GM12878 (cell line): ENCODE results near the gene SUMF2. TPM values are rescaled to one million over a fixed set of nuclear protein-coding genes. Genes with fewer than 3 reads are reported as not detected.
A peak's percentile ranks its signal among the peaks of the same experiment; 100 is the strongest.

ENCODE experiments used
- ATAC-seq: fragments of 200-7000 bp; cut with Tn5 transposase; 3 replicates; pipeline ENCODE4 v1.9.1; 2020; ENCODE audit warnings: mild to moderate bottlenecking, moderate library complexity
- BruUV-seq: library from RNA; stranded (reverse); fragments of 400-500 nt; replicated peaks from 2 replicates; lab custom pipeline; 2021; lab: Mats Ljungman, UMichigan
- CTCF ChIA-PET: fragments of 300-600 bp; sonication (Branson Sonifier 250); formaldehyde crosslinking; extraction: SDS; loops from one replicate; lab custom pipeline; 2021; ENCODE audit warnings: inconsistent platforms; lab: Yijun Ruan, JAX
- POLR2A ChIA-PET: fragments of 350-600 bp; formaldehyde crosslinking; extraction: SDS; loops from one replicate; lab custom pipeline; 2021; ENCODE audit warnings: inconsistent platforms; lab: Charles Lee
- RAD21 ChIA-PET: fragments of 300-600 bp; sonication (Branson Sonifier 250); formaldehyde crosslinking; loops from one replicate; lab custom pipeline; 2023; ENCODE audit warnings: antibody characterized with exemption; ENCODE audit not compliant: unreplicated experiment; lab: Charles Lee
- SMC1A ChIA-PET: fragments of 300-600 bp; sonication (Branson Sonifier 250); formaldehyde crosslinking; loops from one replicate; lab custom pipeline; 2023; ENCODE audit not compliant: unreplicated experiment, uncharacterized antibody; lab: Charles Lee
- DNase-seq: peaks from one replicate; pipeline ENCODE4 v3.0.0-alpha.2; 2011; ENCODE audit warnings: low read depth, low spot score
- FAIRE-seq: peaks from 3 replicates; lab custom pipeline; 2011; peaks lifted over from hg19 to GRCh38; lab: Jason Lieb, UNC
- H2AFZ ChIP-seq: 2 replicates; pipeline ENCODE4 v1.6.0; 2011; ENCODE audit warnings: low read depth, low read length, control low read depth; ENCODE audit not compliant: control insufficient read depth
- H3K27ac ChIP-seq: 2 replicates; pipeline ENCODE4 v1.5.1; 2011; ENCODE audit warnings: control low read depth; ENCODE audit not compliant: control insufficient read depth, insufficient read depth
- H3K27me3 ChIP-seq, 2 experiments: replicated peaks in 1 of 2; 2 replicates each; pipeline versions ENCODE4 v1.6.0 to v1.6.1; 2011; ENCODE audit warnings: low read length in 1 of 2; ENCODE audit not compliant: control insufficient read depth in 2 of 2, insufficient read depth in 2 of 2
- H3K36me3 ChIP-seq, 2 experiments: 2 replicates each; pipeline ENCODE4 v1.5.1; 2011; ENCODE audit warnings: low read length in 1 of 2; ENCODE audit not compliant: control insufficient read depth in 2 of 2, insufficient read depth in 2 of 2
- H3K4me1 ChIP-seq: 2 replicates; pipeline ENCODE4 v1.6.1; 2011; ENCODE audit warnings: mild to moderate bottlenecking, low read length, moderate library complexity, mixed read lengths; ENCODE audit not compliant: control insufficient read depth, insufficient read depth
- H3K4me2 ChIP-seq: 2 replicates; pipeline ENCODE4 v1.6.0; 2011; ENCODE audit warnings: control low read depth; ENCODE audit not compliant: control insufficient read depth, insufficient read depth
- H3K4me3 ChIP-seq: fragments of 200-600 bp; sonication (generic); 2 replicates; pipeline ENCODE4 v1.5.1; 2016
- H3K79me2 ChIP-seq: 2 replicates; pipeline ENCODE4 v1.6.0; 2011; ENCODE audit warnings: low read length; ENCODE audit not compliant: control insufficient read depth, insufficient read depth
- H3K9ac ChIP-seq: 2 replicates; pipeline ENCODE4 v1.8.0; 2011; ENCODE audit warnings: low read length, control low read depth, mixed read lengths; ENCODE audit not compliant: control insufficient read depth, insufficient read depth
- H3K9me3 ChIP-seq: replicated peaks from 3 replicates; pipeline ENCODE4 v1.5.1; 2011; ENCODE audit warnings: mild to moderate bottlenecking, low read length; ENCODE audit not compliant: control insufficient read depth, insufficient read depth
- H4K20me1 ChIP-seq: 2 replicates; pipeline ENCODE4 v1.6.0; 2011; ENCODE audit not compliant: control insufficient read depth, insufficient read depth
- BCL3 ChIP-seq: IDR thresholded peaks from 2 replicates; pipeline ENCODE4 v1.6.1; 2011; ENCODE audit warnings: borderline replicate concordance, low read depth, mild to moderate bottlenecking, moderate library complexity, low read length; ENCODE audit not compliant: insufficient read depth, poor library complexity, severe bottlenecking
- CHD2 ChIP-seq: IDR thresholded peaks from 2 replicates; pipeline ENCODE4 v1.6.1; 2011; ENCODE audit warnings: low read depth, low read length, improper control_type of control experiment, borderline replicate concordance
- EP300 ChIP-seq, 2 experiments: fragments of 150-350 bp in 1 of 2; IDR thresholded peaks; 2 replicates each; pipeline ENCODE4 v1.6.1; 2011 to 2012; ENCODE audit warnings: low read depth in 2 of 2, low read length in 2 of 2, borderline replicate concordance in 1 of 2, improper control_type of control experiment in 1 of 2, inconsistent platforms in 1 of 2; ENCODE audit not compliant: control insufficient read depth in 1 of 2
- IKZF1 ChIP-seq: fragments of 450-650 bp; conservative IDR thresholded peaks from 2 replicates; pipeline ENCODE4 v1.6.1; 2017; ENCODE audit warnings: antibody characterized with exemption, mild to moderate bottlenecking
- MYB ChIP-seq: fragments of 150-350 bp; IDR thresholded peaks from 2 replicates; pipeline ENCODE4 v1.6.1; 2014; ENCODE audit warnings: mild to moderate bottlenecking, low read depth, low read length, borderline replicate concordance
- POLR2A ChIP-seq: IDR thresholded peaks from 2 replicates; pipeline ENCODE4 v1.6.1; 2011; ENCODE audit warnings: low read depth, mild to moderate bottlenecking, low read length
- WGBS: methylation state at CpG from one replicate; pipeline ENCODE4 v1.1.6; 2016; ENCODE audit warnings: low lambda C conversion rate; ENCODE audit not compliant: insufficient replicate concordance, insufficient coverage; ENCODE audit errors: missing lambda C conversion rate; 5-methylcytosine and 5-hydroxymethylcytosine counted together
- in situ Hi-C: fragments of 300-500 bp; cut with MboI; formaldehyde crosslinking; loops from 9 replicates; pipeline ENCODE4 v1.14.3; 2018; ENCODE audit warnings: mixed read lengths
- intact Hi-C: fragments of 100-400 bp; cut with micrococcal nuclease; formaldehyde crosslinking; loops from one replicate; pipeline ENCODE4 v1.14.2; 2022; ENCODE audit not compliant: unreplicated experiment
- polyA plus RNA-seq, 11 experiments: library from polyadenylated mRNA; depleted of rRNA in 4 of 11; unstranded in 6 of 11; stranded (reverse) in 5 of 11; fragments of >200 nt; fragmentation: Nextera tagmentation in 4 of 11; fragmentation: Illumina TruSeq in 1 of 11; extraction: Ambion mirVana in 4 of 11; extraction: Trizol in 1 of 11; gene quantifications; 1 replicate in 1 of 11; 2 replicates in 10 of 11; pipeline versions ENCODE4 v1.2.1 to v1.2.3, GENCODE V29; 2011 to 2016; ENCODE audit warnings: inconsistent platforms in 2 of 11, missing spikeins in 2 of 11, low read depth in 1 of 11
- total RNA-seq, 4 experiments: library from RNA; depleted of rRNA in 3 of 4; stranded (reverse); fragments of >200 nt in 3 of 4; fragmentation: Illumina TruSeq in 1 of 4; extraction: Trizol in 1 of 4; gene quantifications; 2 replicates each; pipeline versions ENCODE4 v1.2.1 to v1.2.3, GENCODE V29; 2013 to 2021

Gene SUMF2
- total and polyA plus RNA-seq, 10 of the 15 experiments (the other 5 are each of a cell fraction or from before 2014, with no cell fraction given), result 39.9 to 106 (median 71.7) TPM

- TF ChIP-seq EP300 (IDR thresholded peaks at IDR 0.05; ENCODE audit: borderline replicate concordance in 1 of 2, control insufficient read depth in 1 of 2, low read depth in 2 of 2, low read length in 2 of 2), result no peak
- TF ChIP-seq MYB, result no peak
- no peak for TF ChIP-seq IKZF1
- TF ChIP-seq CHD2, result no peak
Observed at GRCh38 chr7:56053379-56053778, 10.7 kb upstream of the SUMF2 start (continued).

GRCh38 chr7:56053993-56054392, 10.1 kb upstream of the SUMF2 start:
- CTCF ChIA-PET, result interaction anchor here (0.6 to 2.1 kb wide), 6 partner anchors 9 to 90 kb away, joined by 3 to 5 read pairs (median 4); partner anchors contain the start of gene SUMF2

More at GRCh38 chr7:56053993-56054392, 10.1 kb upstream of the SUMF2 start:
- H3K27me3 ChIP-seq, result no peaks in the 10 kb centered on the region
- H3K4me2 ChIP-seq, result peak overlapping the region; percentile 43
- peaks cover 61% of the 10 kb centered on the region for H3K79me2 ChIP-seq
- no peak overlapping the region for H3K9ac ChIP-seq
- in situ Hi-C loops (no loop called here), intact Hi-C loops (loop anchor here (5.0 kb wide), 2 partner anchors 482 to 517 kb away; partner anchors contain the start of gene VOPP1)
- H3K9me3 ChIP-seq, result no peaks in the 10 kb centered on the region
- no peaks in the 10 kb centered on the region; the same call in 1 of the 2 replicates for H4K20me1 ChIP-seq
- ChIA-PET SMC1A (interaction anchor here (1.5 kb wide), 1 partner anchor 8 kb away, joined by 5 read pairs; no protein-coding TSS in a partner anchor), RAD21 (interaction anchor here (0.9 kb wide), 1 partner anchor 9 kb away, joined by 4 read pairs; no protein-coding TSS in a partner anchor), POLR2A (interaction anchor here (1.2 to 2.6 kb wide), 2 partner anchors 10 to 18 kb away, joined by 6 to 18 read pairs; partner anchors contain the start of gene SUMF2)
- no peak overlapping the region for H2AFZ ChIP-seq
- BruUV-seq, result no TSS peak
- FAIRE-seq (no peak), DNase-seq (no peak), ATAC-seq (no peak)
- 91% methylated on average over 2 of the region's 2 CpGs for WGBS
- H3K27ac ChIP-seq, result no peak overlapping the region
- peak overlapping the region; percentile 64 for H3K4me3 ChIP-seq
- peaks cover 1 to 19% of the 10 kb centered on the region in 2 experiments; a peak in 3 of 4 replicates for H3K36me3 ChIP-seq
- peaks cover 14% of the 10 kb centered on the region for H3K4me1 ChIP-seq
- no peak for TF ChIP-seq POLR2A
- TF ChIP-seq BCL3, result peak; percentile 29
